CD4-positive, alpha-beta T cell treated with Interleukin-4 for 4 hours (primary cell): ENCODE results near the gene DDTL.
A peak's percentile ranks its signal among the peaks of the same experiment; 100 is the strongest.
"Not testable (repeated sequence)": the region's sequence is repeated elsewhere in the genome, so short reads cannot be mapped to it uniquely, and the experiment has no call there.

Experiments
- DNase-seq: peaks from one replicate; pipeline ENCODE4 v3.0.0-alpha.2; 2020

Gene DDTL

GRCh38 chr22:23966568-23966967, at the start of gene DDTL:
DDTL (plus strand) TSS chr22:23966888; CDS start chr22:23966915, 27 bp downstream.
- DNase-seq = not testable (repeated sequence)

- not testable (repeated sequence) for DNase-seq
Observed at GRCh38 chr22:23920267-23920611, 46.4 kb upstream of the DDTL start.

DNA sequence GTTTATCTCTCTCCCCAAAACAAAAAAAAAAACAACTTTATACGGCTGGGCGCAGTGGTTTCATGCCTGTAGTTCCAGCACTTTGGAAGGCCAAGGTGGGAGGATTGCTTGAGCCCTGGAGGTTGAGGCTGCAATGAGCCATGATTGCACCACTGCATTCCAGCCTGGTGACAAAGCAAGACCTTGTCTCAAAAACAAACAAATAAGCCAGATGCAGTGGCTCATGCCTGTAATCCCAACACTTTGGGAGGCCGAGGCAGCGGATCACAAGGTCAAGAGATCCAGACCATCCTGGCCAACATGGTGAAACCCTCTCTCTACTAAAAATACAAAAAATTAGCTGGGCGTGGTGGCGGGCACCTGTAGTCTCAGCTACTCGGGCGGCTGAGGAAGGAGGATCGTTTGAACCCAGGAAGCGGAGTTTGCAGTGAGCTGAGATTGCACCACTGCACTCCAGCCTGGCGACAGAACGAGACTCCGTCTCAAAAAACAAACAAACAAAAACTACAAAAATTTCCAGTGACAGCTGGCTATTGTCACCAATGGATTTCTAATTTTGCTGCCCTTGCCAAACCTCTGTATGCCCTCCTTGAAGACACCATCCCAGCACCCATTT, 45.0 kb upstream of the DDTL start:
- DNase-seq = not testable (repeated sequence)

DNA sequence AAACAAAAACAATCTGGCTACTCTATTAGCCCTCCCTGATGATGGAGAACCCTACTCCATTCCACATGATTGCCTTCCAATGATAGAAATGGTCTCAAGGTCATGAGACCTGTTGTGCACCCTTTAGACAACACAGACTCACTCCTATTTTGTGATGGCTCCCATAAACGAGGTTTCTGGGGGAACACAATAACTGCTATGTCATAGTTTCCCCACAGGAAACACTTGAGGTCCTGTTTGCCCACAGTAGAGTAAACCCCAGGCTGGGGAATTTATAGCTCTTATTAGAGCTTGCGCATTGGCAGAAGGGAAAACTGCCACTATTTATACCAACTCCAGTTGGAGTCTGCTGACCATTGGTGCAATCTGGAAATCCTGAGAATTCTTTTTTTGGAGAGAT, 43.8 kb upstream of the DDTL start:
- DNase-seq = no peak

GRCh38 chr22:23925020-23925606, 41.6 kb upstream of the DDTL start:
- DNase-seq = no peak

- DNase-seq = no peak
Observed at GRCh38 chr22:23926561-23926960, 40.1 kb upstream of the DDTL start.

- DNase-seq = no peak
Observed at GRCh38 chr22:23938328-23939016, 28.2 kb upstream of the DDTL start.

DNA sequence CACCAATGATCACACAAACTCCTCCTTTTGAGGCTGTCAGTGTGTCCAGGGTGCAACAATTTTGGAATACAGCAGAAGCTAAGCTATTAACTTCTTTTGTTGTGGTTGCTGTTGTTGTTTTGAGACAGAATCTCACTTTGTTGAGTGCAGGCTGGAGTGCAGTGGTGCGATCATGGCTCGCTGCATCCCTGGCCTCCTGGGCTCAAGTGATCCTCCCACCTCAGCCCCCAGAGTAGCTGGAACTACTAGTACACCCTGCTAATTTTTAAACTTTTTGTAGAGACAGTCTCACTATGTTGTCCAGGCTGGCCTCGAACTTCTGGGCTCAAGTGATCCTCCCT, 27.7 kb upstream of the DDTL start:
- DNase-seq = no peak

GRCh38 chr22:23940166-23940565, 26.5 kb upstream of the DDTL start:
- not testable (repeated sequence) for DNase-seq

GRCh38 chr22:23947391-23947790, 19.3 kb upstream of the DDTL start:
- DNase-seq = not testable (repeated sequence)

GRCh38 chr22:23949764-23950163, 16.9 kb upstream of the DDTL start:
- not testable (repeated sequence) for DNase-seq

DNA sequence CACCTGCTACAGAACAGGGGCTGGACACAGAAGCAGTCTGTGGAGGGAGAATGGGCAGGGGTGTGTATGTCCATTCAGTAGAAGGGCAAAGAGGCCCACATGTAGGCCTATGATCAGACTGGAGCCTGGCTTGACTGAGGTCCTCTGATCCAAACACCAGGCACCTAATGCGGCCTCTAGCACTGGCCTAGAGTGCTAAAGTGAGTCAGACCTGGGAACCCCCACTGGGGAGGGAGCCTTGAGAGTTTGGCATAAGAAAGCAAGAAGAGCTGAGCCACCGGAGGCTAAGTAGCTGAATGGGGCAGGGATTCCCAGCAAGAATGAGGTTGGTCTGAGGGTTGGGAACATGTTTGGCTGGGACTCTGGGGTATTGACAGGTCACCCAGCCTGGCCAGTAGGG, 15.3 kb upstream of the DDTL start:
- not testable (repeated sequence) for DNase-seq

DNA sequence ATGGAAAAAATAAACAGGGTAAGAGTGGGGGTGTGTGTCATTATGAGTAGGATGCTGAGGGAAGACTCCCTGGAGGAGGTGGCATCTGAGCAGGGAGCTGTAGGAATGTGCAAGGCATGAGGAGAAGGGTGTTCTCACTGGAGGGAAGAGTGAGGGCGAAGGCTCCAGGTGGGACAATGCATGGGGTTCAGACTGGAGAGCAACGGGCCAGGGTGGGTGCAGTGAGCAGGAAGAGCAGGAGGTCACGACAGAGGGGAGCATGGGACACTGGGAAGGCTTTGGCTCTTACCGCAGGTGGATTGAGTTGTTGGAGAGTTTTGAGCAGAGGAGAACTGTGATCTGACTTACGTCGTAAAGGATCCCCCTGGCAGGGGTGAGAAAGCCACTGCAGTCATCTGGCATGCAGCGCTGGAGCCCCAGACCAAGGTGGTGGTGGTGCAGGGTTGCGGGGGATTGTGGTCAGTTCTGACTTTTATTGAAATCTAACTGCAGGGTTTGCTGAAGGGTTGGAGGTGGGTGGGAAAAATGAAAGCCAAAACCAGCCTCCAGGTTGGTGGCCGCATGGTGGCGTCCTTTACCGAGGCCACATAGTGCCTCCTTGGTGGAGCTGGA, 13.8 kb upstream of the DDTL start:
- not testable (repeated sequence) for DNase-seq

- not testable (repeated sequence) for DNase-seq
Observed at GRCh38 chr22:23953485-23953884, 13.2 kb upstream of the DDTL start.

DNA sequence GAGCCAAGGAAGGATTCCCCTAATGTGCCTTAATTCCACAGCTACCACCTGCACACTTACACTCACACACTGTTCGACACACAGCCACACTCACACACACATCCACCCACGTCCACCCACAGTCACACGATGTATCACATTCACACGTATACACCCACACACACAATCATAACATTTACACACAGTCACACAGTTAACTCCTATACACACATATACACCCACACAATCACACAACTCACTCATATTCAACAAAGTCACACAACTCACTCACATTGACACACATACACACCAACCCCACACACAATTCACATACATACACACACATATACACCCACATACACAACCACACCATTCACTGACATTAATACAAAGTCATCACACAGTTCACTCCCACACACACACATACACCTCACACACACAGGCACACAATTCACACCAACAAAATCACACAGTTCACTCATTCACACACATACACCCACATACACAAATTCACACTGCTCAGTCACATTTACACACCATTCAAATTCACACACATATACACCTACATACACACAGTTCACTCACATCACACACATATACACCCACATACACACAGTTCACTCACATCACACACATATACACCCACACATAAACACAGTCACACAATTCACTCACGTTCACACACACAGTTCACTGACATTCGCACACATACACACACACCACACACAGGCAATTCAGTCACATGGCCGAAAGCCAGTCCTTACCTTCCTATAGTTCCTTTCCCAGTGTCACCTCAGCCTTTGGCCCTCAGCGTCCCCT, 12.3 kb upstream of the DDTL start:
- DNase-seq = not testable (repeated sequence)

GRCh38 chr22:23954991-23955305, 11.7 kb upstream of the DDTL start:
- DNase-seq = not testable (repeated sequence)

DNA sequence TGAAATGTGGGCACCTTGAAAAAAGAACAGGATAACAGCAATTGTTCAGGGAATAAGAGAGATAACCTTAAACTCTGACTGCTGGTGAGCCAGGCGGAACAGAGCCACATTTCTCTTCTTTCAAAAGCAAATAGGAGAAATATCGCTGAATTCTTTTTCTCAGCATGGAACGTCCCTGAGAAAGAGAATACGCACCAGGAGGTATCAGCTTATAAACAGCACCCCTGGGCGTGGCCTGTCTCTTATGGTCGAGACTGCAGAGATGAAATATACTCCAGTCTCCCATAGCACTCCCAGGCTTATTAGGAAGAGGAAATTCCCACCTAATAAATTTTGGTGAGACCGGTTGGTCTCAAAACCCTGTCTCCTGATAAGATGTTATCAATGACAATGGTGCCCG, 10.8 kb upstream of the DDTL start:
- DNase-seq = not testable (repeated sequence)

DNA sequence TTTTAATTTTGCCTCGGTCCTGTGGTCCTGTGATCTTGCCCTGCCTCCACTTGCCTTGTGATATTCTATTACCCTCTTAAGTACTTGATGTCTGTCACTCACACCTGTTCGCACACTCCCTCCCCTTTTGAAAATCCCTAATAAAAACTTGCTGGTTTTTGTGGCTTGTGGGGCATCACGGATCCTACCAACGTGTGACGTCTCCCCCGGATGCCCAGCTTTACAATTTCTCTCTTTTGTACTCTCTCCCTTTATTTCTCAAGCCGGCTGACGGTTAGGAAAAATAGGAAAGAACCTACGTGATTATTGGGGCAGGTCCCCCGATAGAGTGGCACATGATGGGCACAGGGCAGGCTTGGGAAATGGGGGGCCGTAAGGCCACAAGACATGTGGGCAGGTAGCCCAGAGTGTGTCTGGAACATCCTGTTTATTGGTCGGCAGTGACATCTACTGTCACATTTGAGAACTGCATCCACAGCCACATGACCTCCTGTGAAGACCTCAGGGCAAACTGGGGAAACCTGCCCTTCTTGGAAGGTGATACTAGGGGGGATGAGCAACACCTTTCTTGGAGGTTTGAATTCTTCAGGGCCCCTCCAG, 10.3 kb upstream of the DDTL start:
- peak; percentile 78 for DNase-seq

DNA sequence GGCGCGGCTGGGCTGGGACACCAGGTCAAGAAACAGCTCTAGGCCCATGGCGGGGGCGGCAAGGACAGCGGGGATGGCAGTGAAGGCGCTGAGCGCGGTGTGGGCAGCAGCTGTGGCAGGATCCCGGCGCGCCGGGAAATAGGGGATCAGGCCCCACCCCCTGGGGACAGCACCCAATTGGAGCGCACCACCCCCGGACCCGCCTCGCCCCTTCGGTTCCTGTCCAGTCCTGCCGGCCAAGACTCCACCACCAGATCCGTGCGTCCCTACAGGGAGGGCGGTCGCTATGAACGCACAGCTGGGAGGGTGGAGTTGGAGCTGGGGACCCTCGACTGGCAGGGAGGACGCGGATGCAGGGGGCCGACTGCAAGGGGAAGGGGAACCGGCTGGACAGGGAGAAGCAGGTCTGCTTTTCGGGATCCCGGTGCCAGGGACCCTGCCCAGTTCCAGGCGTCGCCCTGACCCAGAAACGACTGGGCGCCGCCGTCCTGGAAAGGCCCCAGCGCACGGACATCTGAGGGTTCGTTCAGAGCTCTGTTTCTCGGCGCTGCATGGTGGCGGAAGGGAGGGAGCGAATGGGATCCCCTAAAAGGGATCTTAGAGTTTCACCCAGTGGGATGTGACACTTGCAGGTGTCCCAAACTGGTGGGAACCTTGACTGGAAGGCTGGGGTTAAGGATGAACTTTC, 5.5 kb upstream of the DDTL start, which contains the start of gene GSTT2B:
Gene GSTT2B, minus strand, starts transcription at position 112 of the 688 bp plus-strand sequence. Its CDS starts 64 bp downstream, at position 48.
- not testable (repeated sequence) for DNase-seq

- DNase-seq = not testable (repeated sequence)
Observed at GRCh38 chr22:23966094-23966493, 594 bp upstream of the DDTL start.

DNA sequence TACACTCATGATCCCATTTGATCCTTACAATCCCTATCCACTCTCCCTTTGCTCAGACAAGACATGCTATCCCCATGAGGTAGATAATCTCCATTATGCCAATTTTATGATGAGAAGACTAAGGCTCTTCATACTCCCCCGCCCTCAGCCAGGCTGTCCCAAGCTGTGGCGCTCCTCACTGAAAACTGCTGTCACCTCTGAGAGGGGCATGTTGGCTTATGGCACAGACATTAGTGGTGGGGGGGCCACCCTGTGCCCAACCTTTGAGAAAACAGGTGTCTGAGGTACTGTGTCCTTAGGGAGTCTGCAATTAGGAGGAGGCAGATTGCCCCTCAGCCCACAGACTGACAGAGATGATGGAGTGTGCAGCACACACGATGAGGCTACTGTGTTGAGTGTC, 2.4 kb downstream of the DDTL start:
- DNase-seq = no peak

DNA sequence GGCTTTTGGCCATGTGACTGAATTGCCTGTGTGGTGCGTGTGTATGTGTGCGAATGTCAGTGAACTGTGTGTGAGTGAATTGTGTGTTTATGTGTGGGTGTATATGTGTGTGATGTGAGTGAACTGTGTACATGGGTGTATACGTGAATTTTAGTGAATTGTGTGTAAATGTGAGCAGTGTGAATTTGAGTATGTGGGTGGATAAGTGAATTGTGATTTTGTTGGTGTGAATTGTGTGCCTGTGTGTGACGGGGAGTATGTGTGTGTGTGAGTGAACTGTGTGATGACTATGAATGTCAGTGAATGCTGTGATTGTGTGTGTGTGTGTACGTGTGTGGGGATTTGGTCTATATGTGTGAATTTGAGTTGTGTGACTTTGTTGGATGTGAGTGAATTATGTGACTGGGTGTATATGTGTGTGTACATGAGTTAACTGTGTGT, 3.5 kb downstream of the DDTL start:
- no peak for DNase-seq
